ENCODE results near the gene ARHGAP45.

ARHGAP45 gene

DNA sequence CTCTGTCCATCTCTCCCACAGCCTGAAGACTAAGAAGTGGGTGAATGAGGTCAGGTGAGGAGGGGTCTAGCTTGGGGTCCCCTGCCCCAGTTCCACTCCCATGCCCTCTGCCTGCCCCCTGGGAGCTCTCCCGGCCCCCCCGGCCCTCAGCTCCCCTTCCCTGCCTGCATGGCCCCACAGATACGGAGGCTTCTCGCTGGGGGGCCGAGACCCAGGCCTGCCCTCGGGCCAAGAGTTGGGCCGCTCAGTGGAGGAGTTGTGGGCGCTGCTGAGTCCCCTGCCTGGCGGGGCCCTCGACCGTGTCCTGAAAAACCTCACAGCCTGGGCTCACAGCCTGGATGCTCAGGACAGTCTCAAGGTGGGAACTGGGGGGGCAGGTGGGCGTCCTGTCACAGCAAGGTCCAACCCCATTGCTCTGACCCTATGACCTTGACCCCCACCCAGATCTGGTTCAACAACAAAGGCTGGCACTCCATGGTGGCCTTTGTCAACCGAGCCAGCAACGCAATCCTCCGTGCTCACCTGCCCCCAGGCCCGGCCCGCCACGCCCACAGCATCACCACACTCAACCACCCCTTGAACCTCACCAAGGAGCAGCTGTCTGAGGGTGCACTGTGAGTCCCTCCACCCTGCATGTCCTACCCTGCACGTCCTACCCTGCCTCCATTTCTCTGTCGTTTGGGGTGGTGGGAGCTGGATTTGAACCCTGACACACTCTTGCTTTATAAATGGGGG, 10.9 kb upstream of the ARHGAP45 start:
- H3K9me3 ChIP-seq (ENCODE audit: control insufficient read depth in 5 of 5, low read length in 5 of 5): peaks cover 11 to 47% (median 39%) of the 10 kb centered on the region in 5 donors
- H3K4me1 ChIP-seq (ENCODE audit: control insufficient read depth in 5 of 5, insufficient read depth in 5 of 5, low read length in 5 of 5): no peaks in the 10 kb centered on the region
- no peaks in the 10 kb centered on the region for H3K27me3 ChIP-seq (ENCODE audit: control insufficient read depth in 5 of 5, insufficient read depth in 4 of 5, low read length in 5 of 5)
- peak overlapping the region in 2 of 5 donors; percentile 6 to 13 for H3K4me3 ChIP-seq (ENCODE audit: low read depth in 1 of 5, low read length in 5 of 5)
- no peak overlapping the region for H3K27ac ChIP-seq (ENCODE audit: low read depth, low read length)
- H3K9ac ChIP-seq (ENCODE audit: low read length in 5 of 5): no peak overlapping the region
- H3K36me3 ChIP-seq (ENCODE audit: control insufficient read depth in 5 of 5, insufficient read depth in 5 of 5, low read length in 5 of 5): peaks cover 0 to 49% (median 30%) of the 10 kb centered on the region in 5 donors

DNA sequence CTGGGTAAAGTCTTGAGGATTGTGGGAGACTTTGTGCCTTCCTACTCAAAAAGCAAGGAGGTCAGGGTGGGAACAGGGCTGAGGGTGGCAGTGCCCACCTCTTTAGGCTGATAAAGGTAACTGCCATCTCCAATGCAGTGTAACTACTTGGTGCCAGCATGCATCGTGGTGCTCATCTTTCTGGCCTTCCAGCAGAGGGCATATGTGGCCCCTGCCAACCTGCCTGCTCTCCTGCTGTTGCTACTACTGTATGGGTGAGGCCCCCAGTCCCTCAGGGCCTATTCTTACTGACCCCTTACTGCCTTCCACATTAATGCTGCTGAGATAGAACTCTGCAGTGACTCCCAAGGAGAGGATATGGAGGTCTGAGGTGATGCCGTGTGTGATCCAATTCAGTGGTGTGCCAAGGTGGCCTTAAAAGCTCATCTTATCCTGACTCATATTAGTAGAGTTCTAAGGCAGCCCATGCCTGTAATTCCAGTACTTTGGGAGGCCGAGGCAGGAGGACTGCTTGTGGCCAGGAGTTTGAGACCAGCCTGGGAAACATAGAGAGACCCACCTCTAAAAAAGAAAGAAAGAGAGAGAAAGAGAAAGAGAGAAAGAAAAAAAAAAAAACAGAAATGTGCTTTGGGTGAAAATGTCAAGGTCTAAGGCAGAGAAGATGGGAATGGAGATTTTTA, 9.7 kb upstream of the ARHGAP45 start:
- H3K4me3 ChIP-seq (ENCODE audit: low read depth in 1 of 5, low read length in 5 of 5): peak overlapping the region in 3 of 5 donors; percentile 13 to 49 (median 27)
- no peak overlapping the region for H3K27ac ChIP-seq (ENCODE audit: low read depth, low read length)
- no peak overlapping the region for H3K9ac ChIP-seq (ENCODE audit: low read length in 5 of 5)
- no peaks in the 10 kb centered on the region for H3K4me1 ChIP-seq (ENCODE audit: control insufficient read depth in 5 of 5, insufficient read depth in 5 of 5, low read length in 5 of 5)
- peaks cover 11 to 47% (median 39%) of the 10 kb centered on the region in 5 donors for H3K9me3 ChIP-seq (ENCODE audit: control insufficient read depth in 5 of 5, low read length in 5 of 5)
- no peaks in the 10 kb centered on the region for H3K27me3 ChIP-seq (ENCODE audit: control insufficient read depth in 5 of 5, insufficient read depth in 4 of 5, low read length in 5 of 5)
- peaks cover 0 to 49% (median 30%) of the 10 kb centered on the region in 5 donors for H3K36me3 ChIP-seq (ENCODE audit: control insufficient read depth in 5 of 5, insufficient read depth in 5 of 5, low read length in 5 of 5)

DNA sequence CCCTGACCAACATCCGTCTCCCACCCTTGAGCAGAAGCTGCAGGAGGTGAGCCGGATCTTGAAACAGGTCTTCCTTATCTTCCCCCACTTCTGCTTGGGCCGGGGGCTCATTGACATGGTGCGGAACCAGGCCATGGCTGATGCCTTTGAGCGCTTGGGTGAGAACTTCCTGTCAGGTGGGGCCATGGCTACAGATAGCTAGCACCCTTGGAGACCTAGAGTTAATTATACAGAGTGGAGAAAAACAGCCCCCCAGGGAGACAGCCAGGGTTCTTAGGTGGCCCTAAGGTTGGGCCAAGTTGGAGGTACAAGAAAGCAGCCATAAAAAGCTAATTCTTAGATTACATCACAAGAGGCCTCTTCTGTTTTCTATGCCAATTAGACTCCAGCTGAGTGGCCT, 8.9 kb upstream of the ARHGAP45 start:
- no peak overlapping the region for H3K9ac ChIP-seq (ENCODE audit: low read length in 5 of 5)
- no peak overlapping the region for H3K27ac ChIP-seq (ENCODE audit: low read depth, low read length)
- no peaks in the 10 kb centered on the region for H3K27me3 ChIP-seq (ENCODE audit: control insufficient read depth in 5 of 5, insufficient read depth in 4 of 5, low read length in 5 of 5)
- H3K4me1 ChIP-seq (ENCODE audit: control insufficient read depth in 5 of 5, insufficient read depth in 5 of 5, low read length in 5 of 5): no peaks in the 10 kb centered on the region
- H3K36me3 ChIP-seq (ENCODE audit: control insufficient read depth in 5 of 5, insufficient read depth in 5 of 5, low read length in 5 of 5): peaks cover 0 to 49% (median 30%) of the 10 kb centered on the region in 5 donors
- peaks cover 11 to 47% (median 39%) of the 10 kb centered on the region in 5 donors for H3K9me3 ChIP-seq (ENCODE audit: control insufficient read depth in 5 of 5, low read length in 5 of 5)
- peak overlapping the region in 2 of 5 donors; percentile 22 to 51 for H3K4me3 ChIP-seq (ENCODE audit: low read depth in 1 of 5, low read length in 5 of 5)

- Histone ChIP-seq H3K9me3 (ENCODE audit: control insufficient read depth in 5 of 5, low read length in 5 of 5) (peaks cover 11 to 39% (median 38%) of the 10 kb centered on the region in 5 donors), H3K4me1 (ENCODE audit: control insufficient read depth in 5 of 5, insufficient read depth in 5 of 5, low read length in 5 of 5) (peaks cover 0 to 13% (median 11%) of the 10 kb centered on the region in 5 donors), H3K36me3 (ENCODE audit: control insufficient read depth in 5 of 5, insufficient read depth in 5 of 5, low read length in 5 of 5) (peaks cover 0 to 30% (median 20%) of the 10 kb centered on the region in 5 donors), H3K9ac (ENCODE audit: low read length in 5 of 5) (no peak overlapping the region), H3K4me3 (ENCODE audit: low read depth in 1 of 5, low read length in 5 of 5) (no peak overlapping the region), H3K27ac (ENCODE audit: low read depth, low read length) (no peak overlapping the region), H3K27me3 (ENCODE audit: control insufficient read depth in 5 of 5, insufficient read depth in 4 of 5, low read length in 5 of 5) (peaks cover 0 to 13% (median 0%) of the 10 kb centered on the region in 5 donors)
Measured at GRCh38 chr19:1060689-1061088, 6.3 kb upstream of the ARHGAP45 start.

- Histone ChIP-seq H3K9me3 (ENCODE audit: control insufficient read depth in 5 of 5, low read length in 5 of 5) (peaks cover 8 to 26% (median 25%) of the 10 kb centered on the region in 5 donors), H3K4me3 (ENCODE audit: low read depth in 1 of 5, low read length in 5 of 5) (no peak overlapping the region), H3K4me1 (ENCODE audit: control insufficient read depth in 5 of 5, insufficient read depth in 5 of 5, low read length in 5 of 5) (peaks cover 0 to 22% (median 21%) of the 10 kb centered on the region in 5 donors), H3K27ac (ENCODE audit: low read depth, low read length) (no peak overlapping the region), H3K9ac (ENCODE audit: low read length in 5 of 5) (no peak overlapping the region), H3K27me3 (ENCODE audit: control insufficient read depth in 5 of 5, insufficient read depth in 4 of 5, low read length in 5 of 5) (peaks cover 0 to 24% (median 0%) of the 10 kb centered on the region in 5 donors), H3K36me3 (ENCODE audit: control insufficient read depth in 5 of 5, insufficient read depth in 5 of 5, low read length in 5 of 5) (peaks cover 0 to 17% (median 13%) of the 10 kb centered on the region in 5 donors)
Measured at GRCh38 chr19:1061987-1062386, 5.0 kb upstream of the ARHGAP45 start.

- H3K9me3 ChIP-seq (ENCODE audit: control insufficient read depth in 5 of 5, low read length in 5 of 5): peaks cover 4 to 21% (median 20%) of the 10 kb centered on the region in 5 donors
- no peak overlapping the region for H3K9ac ChIP-seq (ENCODE audit: low read length in 5 of 5)
- peaks cover 0 to 29% (median 0%) of the 10 kb centered on the region in 5 donors for H3K27me3 ChIP-seq (ENCODE audit: control insufficient read depth in 5 of 5, insufficient read depth in 4 of 5, low read length in 5 of 5)
- H3K4me1 ChIP-seq (ENCODE audit: control insufficient read depth in 5 of 5, insufficient read depth in 5 of 5, low read length in 5 of 5): peaks cover 0 to 27% (median 25%) of the 10 kb centered on the region in 5 donors
- peaks cover 0 to 13% (median 10%) of the 10 kb centered on the region in 5 donors for H3K36me3 ChIP-seq (ENCODE audit: control insufficient read depth in 5 of 5, insufficient read depth in 5 of 5, low read length in 5 of 5)
- H3K27ac ChIP-seq (ENCODE audit: low read depth, low read length): no peak overlapping the region
- H3K4me3 ChIP-seq (ENCODE audit: low read depth in 1 of 5, low read length in 5 of 5): no peak overlapping the region
Measured at GRCh38 chr19:1062387-1063029, 4.5 kb upstream of the ARHGAP45 start.

GRCh38 chr19:1063030-1063908, 3.7 kb upstream of the ARHGAP45 start:
- Histone ChIP-seq H3K27ac (ENCODE audit: low read depth, low read length) (no peak overlapping the region), H3K4me3 (ENCODE audit: low read depth in 1 of 5, low read length in 5 of 5) (no peak overlapping the region), H3K27me3 (ENCODE audit: control insufficient read depth in 5 of 5, insufficient read depth in 4 of 5, low read length in 5 of 5) (peaks cover 0 to 36% (median 0%) of the 10 kb centered on the region in 5 donors), H3K4me1 (ENCODE audit: control insufficient read depth in 5 of 5, insufficient read depth in 5 of 5, low read length in 5 of 5) (peaks cover 0 to 30% (median 27%) of the 10 kb centered on the region in 5 donors), H3K36me3 (ENCODE audit: control insufficient read depth in 5 of 5, insufficient read depth in 5 of 5, low read length in 5 of 5) (peaks cover 0 to 10% (median 7%) of the 10 kb centered on the region in 5 donors), H3K9ac (ENCODE audit: low read length in 5 of 5) (no peak overlapping the region), H3K9me3 (ENCODE audit: control insufficient read depth in 5 of 5, low read length in 5 of 5) (peaks cover 4 to 13% (median 12%) of the 10 kb centered on the region in 5 donors)

DNA sequence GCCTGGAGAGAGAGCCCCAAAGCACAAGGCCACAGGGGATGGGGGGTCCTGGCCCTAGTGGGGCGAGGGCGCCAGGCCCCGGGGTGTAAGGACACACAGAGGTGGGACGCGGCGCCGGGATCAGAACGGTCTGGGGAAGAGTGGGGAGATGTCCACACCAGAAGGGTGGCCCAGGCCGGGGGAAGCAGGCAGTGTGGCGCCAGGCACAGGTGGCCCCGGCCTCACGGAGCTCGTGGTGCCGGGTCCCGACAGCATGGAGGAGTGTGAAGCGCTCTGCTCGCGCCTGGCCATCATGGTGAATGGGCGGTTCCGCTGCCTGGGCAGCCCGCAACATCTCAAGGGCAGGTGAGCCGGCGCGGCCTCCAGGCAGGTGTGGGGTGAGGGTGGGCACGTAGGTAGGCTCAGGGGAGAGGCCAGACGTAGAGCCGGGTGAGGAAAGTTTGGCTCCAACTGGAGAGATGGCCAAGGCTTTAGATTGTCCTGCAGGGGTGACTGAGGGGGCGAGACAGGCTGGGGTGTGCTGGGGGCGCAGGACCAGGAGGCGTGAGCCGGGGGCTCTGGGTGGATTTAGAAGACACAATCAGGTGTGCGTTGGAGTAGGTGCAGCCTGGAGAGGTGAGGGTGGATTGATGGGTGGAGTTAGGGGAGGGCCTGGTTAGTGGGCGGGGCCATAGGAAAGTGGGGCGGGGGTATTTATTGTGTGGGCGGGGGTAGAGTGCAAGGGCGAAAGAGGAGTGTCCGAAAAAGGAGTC, 2.9 kb upstream of the ARHGAP45 start:
- Histone ChIP-seq H3K4me3 (ENCODE audit: low read depth in 1 of 5, low read length in 5 of 5) (no peak overlapping the region), H3K27ac (ENCODE audit: low read depth, low read length) (no peak overlapping the region), H3K36me3 (ENCODE audit: control insufficient read depth in 5 of 5, insufficient read depth in 5 of 5, low read length in 5 of 5) (peaks cover 0 to 5% (median 0%) of the 10 kb centered on the region in 5 donors), H3K9me3 (ENCODE audit: control insufficient read depth in 5 of 5, low read length in 5 of 5) (peaks cover 0 to 6% (median 5%) of the 10 kb centered on the region in 5 donors), H3K9ac (ENCODE audit: low read length in 5 of 5) (no peak overlapping the region), H3K27me3 (ENCODE audit: control insufficient read depth in 5 of 5, insufficient read depth in 4 of 5, low read length in 5 of 5) (peaks cover 0 to 43% (median 0%) of the 10 kb centered on the region in 5 donors), H3K4me1 (ENCODE audit: control insufficient read depth in 5 of 5, insufficient read depth in 5 of 5, low read length in 5 of 5) (peaks cover 0 to 38% (median 33%) of the 10 kb centered on the region in 5 donors)

Measured in subcutaneous abdominal adipose tissue (tissue), 5 donors.